HG02763 (cell line): Measurements from ENCODE around the gene MMP10.
"Not testable (repeated sequence)": the region's sequence is repeated elsewhere in the genome, so short reads cannot be mapped to it uniquely, and the experiment has no call there.

Source experiments
- ATAC-seq: cut with Tn5 transposase; IDR thresholded peaks from one replicate; pipeline ENCODE4 v1.9.1; 2021; ENCODE audit warnings: mild to moderate bottlenecking, moderate library complexity; ENCODE audit not compliant: unreplicated experiment

Gene MMP10

GRCh38 chr11:102730944-102731343 lies 49.5 kb downstream of the MMP10 start:
- not testable (repeated sequence) for ATAC-seq

GRCh38 chr11:102729849-102730815 lies 50.3 kb downstream of the MMP10 start:
- no peak for ATAC-seq

GRCh38 chr11:102727890-102728289 lies 52.5 kb downstream of the MMP10 start:
- no peak for ATAC-seq

GRCh38 chr11:102724904-102725500 lies 55.4 kb downstream of the MMP10 start, which contains the start of gene MMP8:
TSS of gene MMP8 (minus strand) at chr11:102724954. CDS start at chr11:102724855, 99 bp downstream.
- ATAC-seq, result no peak

GRCh38 chr11:102722821-102723220 lies 57.6 kb downstream of the MMP10 start:
- no peak for ATAC-seq
